GM19035 (cell line): ENCODE measurements around the gene TBC1D3L.
"Not testable (repeated sequence)": the region's sequence is repeated elsewhere in the genome, so short reads cannot be mapped to it uniquely, and the experiment has no call there.

ENCODE experiments used
- ATAC-seq: cut with Tn5 transposase; IDR thresholded peaks from one replicate; pipeline ENCODE4 v1.9.1; 2021; ENCODE audit not compliant: unreplicated experiment

TBC1D3L gene

DNA sequence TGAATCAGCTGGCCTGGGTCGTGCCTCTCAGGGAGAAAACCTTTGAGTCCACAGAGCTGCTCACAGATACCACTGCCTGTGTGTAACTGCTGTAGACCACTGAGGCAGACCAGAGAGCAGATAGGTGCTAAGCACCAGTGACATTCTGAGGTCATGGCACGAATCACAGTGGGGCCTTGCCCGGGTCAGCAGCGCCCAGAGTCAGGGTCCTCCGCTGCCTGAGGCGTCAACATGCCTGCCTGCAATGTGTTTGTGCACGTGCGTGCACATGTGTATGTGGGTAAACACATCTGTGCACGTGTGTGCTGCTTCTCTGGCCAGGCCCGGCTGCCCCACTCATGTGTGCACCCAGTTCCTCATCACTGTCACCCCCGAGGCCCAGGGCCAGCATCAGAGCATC lies at the start of gene TBC1D3L:
Gene TBC1D3L, minus strand, starts transcription at position 101 of the 400 bp plus-strand sequence. CDS start 1,540 bp downstream, outside the sequence.
- ATAC-seq, result not testable (repeated sequence)

DNA sequence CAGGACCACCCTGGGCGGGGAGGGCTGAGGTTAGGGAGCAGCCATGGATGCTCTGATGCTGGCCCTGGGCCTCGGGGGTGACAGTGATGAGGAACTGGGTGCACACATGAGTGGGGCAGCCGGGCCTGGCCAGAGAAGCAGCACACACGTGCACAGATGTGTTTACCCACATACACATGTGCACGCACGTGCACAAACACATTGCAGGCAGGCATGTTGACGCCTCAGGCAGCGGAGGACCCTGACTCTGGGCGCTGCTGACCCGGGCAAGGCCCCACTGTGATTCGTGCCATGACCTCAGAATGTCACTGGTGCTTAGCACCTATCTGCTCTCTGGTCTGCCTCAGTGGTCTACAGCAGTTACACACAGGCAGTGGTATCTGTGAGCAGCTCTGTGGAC lies 14.8 kb upstream of the TBC1D3L start, which contains the start of gene TBC1D3D:
Gene TBC1D3D, plus strand, starts transcription at position 301 of the 400 bp plus-strand sequence. CDS start 1,585 bp downstream, outside the sequence.
- ATAC-seq, result not testable (repeated sequence)
